Endothelial cell of umbilical vein (primary cell): ENCODE results near the gene HIVEP1.

Experiments
- TF ChIP-seq, protein P1 (sequence below), 2 donors: IDR thresholded peaks; 1 replicate in 1 of 2; 2 replicates in 1 of 2; pipeline ENCODE4 v1.5.1; 2011; ENCODE audit warnings: low read length in 2 of 2, mild to moderate bottlenecking in 2 of 2, moderate library complexity in 2 of 2, control low read depth in 1 of 2, inconsistent platforms in 1 of 2, low read depth in 1 of 2; ENCODE audit not compliant: insufficient read depth in 1 of 2; ENCODE audit errors: extremely low read depth in 1 of 2
- TF ChIP-seq, protein P2 (sequence below): IDR thresholded peaks from 2 replicates; pipeline ENCODE4 v1.6.1; 2011; ENCODE audit not compliant: insufficient read depth, insufficient read length

DNA sequence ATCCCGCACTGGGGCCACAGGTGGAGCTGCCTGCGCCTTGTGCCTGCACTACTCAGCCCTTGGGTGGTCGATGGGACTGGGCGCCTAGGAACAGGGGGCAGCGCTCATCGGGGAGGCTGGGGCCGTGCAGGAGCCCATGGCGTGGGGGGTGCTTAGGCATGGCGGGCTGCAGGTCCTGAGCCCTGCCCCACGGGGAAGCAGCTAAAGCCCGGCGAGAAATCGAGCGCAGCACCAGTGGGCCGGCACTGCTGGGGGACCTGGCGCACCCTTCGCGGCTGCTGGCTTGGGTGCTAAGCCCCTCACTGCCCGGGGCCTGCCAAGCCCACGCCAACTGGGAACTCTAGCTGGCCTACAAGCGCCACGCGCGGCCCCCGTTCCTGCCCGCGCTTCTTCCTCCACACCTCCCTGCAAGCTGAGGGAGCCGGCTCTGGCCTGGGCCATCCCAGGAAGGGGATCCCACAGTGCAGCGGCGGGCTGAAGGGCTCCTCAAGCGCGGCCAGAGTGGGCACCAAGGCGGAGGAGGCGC lies 5.8 kb downstream of the HIVEP1 start:
- TF ChIP-seq, protein P1, sequence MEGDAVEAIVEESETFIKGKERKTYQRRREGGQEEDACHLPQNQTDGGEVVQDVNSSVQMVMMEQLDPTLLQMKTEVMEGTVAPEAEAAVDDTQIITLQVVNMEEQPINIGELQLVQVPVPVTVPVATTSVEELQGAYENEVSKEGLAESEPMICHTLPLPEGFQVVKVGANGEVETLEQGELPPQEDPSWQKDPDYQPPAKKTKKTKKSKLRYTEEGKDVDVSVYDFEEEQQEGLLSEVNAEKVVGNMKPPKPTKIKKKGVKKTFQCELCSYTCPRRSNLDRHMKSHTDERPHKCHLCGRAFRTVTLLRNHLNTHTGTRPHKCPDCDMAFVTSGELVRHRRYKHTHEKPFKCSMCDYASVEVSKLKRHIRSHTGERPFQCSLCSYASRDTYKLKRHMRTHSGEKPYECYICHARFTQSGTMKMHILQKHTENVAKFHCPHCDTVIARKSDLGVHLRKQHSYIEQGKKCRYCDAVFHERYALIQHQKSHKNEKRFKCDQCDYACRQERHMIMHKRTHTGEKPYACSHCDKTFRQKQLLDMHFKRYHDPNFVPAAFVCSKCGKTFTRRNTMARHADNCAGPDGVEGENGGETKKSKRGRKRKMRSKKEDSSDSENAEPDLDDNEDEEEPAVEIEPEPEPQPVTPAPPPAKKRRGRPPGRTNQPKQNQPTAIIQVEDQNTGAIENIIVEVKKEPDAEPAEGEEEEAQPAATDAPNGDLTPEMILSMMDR (IDR thresholded peaks at IDR 0.05; ENCODE audit: extremely low read depth in 1 of 2, insufficient read depth in 1 of 2, low read depth in 1 of 2, low read length in 2 of 2): no peak
- TF ChIP-seq, protein P2, sequence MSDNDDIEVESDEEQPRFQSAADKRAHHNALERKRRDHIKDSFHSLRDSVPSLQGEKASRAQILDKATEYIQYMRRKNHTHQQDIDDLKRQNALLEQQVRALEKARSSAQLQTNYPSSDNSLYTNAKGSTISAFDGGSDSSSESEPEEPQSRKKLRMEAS: no peak
